NCI-H2196 treated with DMSO at 0.1 percent for 48 hours (cell line): Measurements from ENCODE around the gene CXorf65.
A peak's percentile ranks its signal among the peaks of the same experiment; 100 is the strongest.

Experiments used
- DNase-seq: peaks from one replicate; lab custom pipeline; 2025; ENCODE audit not compliant: unreplicated experiment; lab: John Stamatoyannopoulos, UW

The CXorf65 gene

DNA sequence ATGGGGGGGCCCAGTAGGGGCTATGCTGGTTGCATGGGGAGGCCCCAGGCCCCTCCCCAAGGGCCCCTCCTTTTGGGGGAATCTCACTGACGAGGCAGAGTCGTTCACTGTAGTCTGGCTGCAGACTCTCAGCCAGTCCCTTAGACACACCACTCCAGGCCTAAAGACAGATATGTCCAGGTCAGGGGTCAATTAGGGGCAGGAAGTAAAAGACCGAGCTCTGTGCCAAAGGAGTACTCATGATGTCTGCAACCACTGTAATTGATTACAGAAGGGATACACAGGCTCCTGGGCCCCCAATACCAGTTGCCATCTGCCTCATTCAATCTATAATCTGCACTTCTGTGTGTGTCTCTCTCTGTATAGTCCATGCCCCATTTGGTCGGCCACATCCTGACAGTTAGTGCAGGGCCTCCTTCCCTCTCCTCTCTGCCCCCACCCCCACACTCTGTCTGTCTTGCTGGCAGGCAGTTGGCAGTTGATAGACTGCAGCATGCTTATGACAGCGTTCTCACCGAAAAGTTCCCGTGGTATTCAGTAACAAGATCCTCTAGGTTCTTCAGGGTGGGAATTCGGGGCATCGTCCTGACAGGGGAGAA lies 1.3 kb upstream of the CXorf65 start:
- DNase-seq: no peak

DNA sequence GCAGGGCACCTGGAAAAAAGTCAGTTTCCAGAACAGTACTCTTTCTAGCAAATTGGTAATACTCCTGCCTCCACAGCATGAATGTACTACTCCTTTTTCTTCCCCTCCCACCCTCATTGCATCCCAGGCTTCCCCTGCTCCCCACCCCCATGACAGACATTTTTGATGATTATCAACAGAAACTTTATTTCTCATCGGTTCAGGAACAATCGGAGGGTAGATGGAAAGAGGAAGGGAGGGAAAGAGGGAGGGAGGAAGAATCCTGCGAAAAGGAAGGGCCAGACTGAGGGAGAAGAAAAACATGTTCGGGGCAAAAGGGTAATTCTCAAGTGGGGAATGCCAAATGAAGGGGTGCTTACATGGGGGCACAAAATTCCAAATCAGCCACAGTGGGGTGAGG lies 705 bp upstream of the CXorf65 start:
- DNase-seq: no peak

DNA sequence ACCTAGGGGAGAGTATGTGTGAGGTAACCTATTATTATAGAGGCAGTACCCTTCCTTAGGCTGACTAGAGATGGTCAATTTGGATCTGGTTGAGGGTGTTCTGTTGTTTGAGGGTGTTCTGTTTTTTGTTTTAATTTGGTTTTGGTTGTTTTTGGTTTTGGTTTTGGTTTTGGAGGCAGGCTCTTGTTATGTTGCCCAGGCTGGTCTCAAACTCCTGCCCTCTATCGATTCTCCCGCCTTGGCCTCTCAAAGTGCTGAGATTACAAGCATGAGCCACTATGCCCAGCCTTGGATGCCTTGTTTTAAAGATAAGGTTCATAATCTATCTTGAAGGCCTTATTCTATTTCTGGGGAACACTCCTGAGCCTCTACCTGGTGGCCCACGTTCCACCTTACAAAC lies 912 bp downstream of the CXorf65 start:
- DNase-seq: no peak

DNA sequence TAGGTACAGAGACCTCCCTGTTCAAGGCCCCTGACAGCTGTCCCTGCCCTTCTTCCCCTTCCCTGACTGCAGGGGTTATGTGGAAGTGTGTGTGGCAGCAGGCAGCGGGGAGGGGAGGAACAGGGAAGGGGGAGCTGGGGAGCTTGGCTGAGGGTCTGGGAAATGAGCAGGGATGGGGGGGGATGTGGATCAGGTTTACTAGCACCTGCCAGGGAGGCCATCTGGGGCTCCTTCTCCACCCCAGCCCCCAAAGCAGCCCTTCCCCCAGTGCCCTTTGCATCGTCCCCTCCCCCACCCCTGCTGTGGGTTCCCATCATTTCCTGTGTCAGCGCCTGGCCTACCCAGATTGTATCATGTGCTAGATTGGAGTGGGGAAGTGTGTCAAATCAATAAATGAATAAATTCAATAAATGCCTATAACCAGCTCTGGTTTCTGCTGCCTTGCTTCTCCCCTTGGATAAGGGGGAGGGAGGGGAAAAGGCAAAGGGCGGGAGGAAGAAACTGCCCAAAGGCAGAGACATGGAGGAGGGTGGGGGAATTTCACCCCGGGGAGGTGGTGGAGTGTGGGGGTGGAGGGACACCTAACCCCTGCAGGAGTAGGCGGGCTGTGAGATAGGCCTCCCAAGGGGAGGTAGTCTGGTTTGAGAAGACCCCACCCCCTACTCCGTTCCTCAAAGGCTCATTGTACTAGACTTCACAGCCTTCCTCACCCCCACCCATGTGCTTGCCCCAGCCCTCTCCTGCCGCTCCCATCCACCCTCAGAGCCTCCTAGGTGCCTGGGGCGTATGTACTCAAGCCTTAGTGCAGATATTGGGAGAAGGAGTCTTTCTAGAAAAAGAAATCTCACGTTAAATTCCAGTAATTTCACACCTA lies 3.2 kb downstream of the CXorf65 start:
- DNase-seq: no peak

DNA sequence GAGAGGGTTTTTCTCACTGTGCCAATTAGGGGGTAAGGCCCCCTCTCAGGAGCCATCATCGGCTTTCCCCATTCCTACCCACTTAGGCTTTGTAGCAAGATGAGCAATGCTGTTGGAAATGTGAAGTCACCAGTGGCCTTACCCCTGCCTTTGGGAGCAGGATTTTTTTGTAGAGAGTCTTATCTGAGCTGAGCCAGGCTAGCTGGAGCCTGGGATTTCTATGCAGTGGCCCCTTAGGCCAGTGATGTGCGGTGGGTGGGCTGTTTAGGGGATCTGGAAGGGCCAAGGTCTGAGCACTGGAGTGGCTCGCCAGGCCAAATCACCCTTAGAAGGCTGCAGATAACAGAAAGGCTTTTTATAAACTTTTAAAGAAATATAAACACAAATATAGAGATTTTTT lies 4.2 kb downstream of the CXorf65 start:
- DNase-seq: no peak

DNA sequence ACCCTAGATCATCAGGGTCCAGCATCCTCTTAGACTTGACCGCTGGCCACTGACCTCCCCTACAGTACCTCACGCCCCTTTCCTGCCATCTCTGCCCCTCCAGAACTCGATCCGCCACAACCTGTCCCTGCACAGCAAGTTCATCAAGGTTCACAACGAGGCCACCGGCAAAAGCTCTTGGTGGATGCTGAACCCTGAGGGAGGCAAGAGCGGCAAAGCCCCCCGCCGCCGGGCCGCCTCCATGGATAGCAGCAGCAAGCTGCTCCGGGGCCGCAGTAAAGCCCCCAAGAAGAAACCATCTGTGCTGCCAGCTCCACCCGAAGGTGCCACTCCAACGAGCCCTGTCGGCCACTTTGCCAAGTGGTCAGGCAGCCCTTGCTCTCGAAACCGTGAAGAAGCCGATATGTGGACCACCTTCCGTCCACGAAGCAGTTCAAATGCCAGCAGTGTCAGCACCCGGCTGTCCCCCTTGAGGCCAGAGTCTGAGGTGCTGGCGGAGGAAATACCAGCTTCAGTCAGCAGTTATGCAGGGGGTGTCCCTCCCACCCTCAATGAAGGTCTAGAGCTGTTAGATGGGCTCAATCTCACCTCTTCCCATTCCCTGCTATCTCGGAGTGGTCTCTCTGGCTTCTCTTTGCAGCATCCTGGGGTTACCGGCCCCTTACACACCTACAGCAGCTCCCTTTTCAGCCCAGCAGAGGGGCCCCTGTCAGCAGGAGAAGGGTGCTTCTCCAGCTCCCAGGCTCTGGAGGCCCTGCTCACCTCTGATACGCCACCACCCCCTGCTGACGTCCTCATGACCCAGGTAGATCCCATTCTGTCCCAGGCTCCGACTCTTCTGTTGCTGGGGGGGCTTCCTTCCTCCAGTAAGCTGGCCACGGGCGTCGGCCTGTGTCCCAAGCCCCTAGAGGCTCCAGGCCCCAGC lies 5.7 kb downstream of the CXorf65 start:
- no peak for DNase-seq

DNA sequence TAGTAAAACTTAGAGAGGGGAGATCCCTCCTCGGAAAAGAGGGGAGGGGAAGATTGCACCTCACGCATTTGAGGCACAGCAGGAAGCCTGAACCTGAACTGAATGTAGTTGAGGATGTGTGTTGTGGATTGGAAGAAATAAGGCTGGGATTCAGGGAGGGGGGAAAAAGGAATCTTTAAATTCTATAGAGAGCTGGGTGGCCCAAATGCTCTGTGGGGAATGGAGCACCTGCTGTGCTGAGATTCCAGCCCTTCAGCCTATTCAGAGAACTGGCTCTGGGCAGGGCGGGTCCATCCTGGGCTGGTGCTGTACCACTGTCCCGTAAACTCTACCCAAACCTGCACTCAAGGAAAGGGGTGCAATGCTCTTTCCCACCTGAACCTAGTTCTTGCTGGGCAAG lies 6.8 kb downstream of the CXorf65 start:
- no peak for DNase-seq

DNA sequence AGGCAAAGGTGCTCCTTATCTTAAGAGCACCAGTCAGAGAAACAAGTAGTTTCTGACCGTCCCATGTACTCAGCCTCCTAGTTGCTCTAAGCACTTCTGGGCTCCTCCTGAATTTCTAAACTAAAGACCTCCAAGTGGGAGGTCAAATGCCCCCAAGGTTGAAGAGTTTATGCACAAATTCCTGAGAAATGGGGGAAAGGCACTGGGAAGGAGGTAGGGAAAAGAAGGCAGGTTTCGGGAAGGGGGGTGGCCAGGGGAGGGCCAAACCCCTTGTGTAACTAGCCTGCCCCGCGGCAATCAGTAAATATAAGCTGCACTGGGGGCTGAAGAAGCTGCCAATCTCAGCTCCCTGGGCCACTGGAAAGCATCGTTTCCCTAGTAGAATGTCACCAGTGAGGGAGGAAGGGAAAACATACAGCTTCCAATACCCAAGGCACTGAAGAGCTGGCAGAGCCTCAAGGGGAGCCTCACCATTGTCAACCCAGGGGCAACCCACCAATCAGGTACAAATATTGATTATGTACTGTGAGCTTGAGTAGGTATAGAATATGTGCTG lies 7.5 kb downstream of the CXorf65 start:
- DNase-seq: no peak

DNA sequence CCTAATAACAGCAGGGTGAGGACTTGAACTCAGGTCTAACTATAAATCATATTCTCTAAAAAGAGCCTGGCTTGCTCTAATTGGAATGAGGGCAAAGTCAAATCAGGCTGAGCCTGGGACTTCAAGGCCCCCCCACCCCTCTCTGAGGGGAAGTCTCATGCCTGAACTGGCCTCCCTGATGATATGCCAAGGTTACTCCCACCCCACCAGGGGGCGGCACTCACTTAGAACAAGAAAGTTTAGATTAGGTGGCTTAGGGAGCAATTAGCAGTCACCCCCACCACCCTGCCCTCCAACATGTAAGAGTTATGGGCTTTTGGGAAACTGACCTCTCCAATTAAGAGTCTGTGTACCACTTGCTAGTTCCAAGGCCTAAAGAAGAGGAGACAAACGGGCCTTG lies 8.2 kb downstream of the CXorf65 start:
- DNase-seq: no peak

DNA sequence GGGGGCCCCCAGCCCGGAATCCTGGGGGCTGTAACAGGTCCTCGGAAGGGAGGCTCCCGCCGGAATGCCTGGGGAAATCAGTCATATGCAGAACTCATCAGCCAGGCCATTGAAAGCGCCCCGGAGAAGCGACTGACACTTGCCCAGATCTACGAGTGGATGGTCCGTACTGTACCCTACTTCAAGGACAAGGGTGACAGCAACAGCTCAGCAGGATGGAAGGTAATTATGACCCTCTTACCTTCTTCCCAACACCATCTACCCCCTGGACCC lies 9.8 kb downstream of the CXorf65 start:
- no peak for DNase-seq

DNA sequence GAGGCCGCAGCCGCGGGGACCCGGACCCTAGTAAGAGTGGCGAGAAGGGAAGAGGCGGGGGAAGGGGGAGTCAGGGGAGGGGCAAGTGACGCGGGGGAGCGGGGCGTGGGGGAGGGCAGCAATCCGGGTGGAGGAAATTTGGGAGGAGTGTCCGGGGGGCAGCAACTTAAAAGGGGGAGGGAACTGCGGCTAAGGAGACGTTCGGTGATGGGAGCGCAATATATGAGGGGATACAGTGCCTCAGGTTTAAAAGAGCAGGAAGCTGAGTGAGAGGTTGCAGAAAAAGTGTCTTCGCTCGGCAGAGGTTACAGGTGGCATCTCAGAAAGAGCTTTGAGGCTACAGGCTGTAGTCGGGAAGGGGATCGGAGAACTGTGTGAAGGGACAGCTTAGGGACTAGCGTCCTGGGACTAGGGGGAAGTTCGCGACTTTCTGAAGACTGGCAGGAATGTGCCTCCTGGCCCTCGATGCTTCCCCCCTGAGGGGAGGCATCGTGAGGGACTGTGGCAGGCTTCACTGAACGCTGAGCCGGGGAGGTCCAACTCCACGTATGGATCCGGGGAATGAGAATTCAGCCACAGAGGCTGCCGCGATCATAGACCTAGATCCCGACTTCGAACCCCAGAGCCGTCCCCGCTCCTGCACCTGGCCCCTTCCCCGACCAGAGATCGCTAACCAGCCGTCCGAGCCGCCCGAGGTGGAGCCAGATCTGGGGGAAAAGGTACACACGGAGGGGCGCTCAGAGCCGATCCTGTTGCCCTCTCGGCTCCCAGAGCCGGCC lies 10.4 kb downstream of the CXorf65 start:
- peak; percentile 37 for DNase-seq

DNA sequence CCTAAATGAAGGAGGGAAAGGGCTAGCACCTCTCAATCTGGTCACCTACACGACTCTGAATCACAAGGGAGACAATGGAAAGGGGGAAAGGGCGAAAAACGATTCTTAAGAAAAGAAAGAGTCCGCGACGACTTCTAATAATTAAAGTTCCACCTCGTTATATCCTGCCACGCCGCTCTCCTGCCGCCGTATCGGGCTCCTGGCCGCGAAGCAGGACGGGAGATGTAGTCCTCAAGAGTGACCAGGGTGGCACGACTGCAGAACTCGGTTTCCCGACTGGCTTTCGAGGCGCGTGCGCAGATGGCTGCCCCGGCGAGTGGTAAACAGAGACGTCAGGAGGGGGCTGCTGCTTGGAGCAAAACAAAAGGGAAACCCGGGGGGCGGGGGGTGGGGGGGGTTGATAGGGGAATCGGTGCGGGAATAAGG lies 11.0 kb downstream of the CXorf65 start, which contains the start of gene FOXO4:
TSS of gene FOXO4 (plus strand) at position 297 of the 426 bp plus-strand sequence. CDS start 678 bp downstream, outside the sequence.
- peak; percentile 63 for DNase-seq

DNA sequence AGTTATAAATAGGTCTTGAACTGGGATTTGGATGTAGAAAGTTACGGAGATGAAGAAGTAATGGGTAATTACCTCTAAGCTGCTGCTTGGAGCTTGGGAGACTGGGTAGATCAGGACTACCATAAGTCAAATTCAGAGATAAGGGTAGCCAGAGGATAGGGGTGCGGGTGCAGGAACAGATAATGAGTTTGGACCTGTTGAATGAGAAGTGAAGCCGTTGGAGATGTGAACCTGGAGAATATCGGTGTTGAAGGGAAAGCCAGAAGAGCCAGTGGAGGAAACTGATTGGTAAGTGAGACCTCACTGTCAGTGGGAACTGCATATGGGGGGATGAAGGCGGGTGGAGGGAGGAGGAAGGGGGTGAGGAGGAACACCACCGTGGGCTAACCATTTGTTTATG lies 11.5 kb downstream of the CXorf65 start:
- no peak for DNase-seq

DNA sequence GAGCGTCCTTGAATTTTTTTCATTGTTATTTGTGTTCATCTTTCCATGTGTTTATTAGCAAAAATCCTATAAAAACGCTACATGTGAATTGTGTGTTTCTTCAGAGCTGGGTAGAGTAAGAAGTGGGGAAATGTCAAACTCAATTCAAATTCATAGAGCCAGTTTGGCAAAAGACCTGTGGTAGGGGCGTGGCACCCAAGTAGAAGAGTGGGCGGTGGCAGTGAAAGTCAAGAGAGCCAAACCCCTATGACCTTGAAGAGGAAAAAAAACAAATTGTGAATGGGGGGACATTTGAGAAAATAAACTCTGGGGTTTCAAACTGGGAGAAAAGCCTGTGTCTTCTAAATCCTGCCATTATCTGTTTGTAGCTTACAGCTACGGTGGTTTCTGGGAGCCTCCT lies 15.3 kb downstream of the CXorf65 start:
- DNase-seq: no peak

DNA sequence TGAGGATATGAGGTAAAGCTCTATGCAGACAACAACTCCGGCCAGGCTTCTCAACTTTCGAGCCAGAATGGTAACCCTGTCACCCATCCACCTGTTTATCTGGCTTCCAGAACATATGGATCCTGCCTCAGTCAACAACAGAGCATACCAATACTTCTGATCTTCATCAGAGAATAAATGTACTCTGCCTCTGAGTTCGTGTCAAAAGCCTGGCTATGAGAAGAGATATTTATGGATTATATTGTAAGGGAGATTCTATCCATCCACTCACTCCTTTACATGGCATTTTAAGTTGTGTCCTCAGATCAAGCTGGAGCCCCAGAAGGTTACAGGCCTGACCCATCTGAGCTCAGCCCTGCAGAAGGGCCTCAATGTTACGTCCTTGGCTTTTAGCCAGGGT lies 20.6 kb downstream of the CXorf65 start:
- DNase-seq: no peak

DNA sequence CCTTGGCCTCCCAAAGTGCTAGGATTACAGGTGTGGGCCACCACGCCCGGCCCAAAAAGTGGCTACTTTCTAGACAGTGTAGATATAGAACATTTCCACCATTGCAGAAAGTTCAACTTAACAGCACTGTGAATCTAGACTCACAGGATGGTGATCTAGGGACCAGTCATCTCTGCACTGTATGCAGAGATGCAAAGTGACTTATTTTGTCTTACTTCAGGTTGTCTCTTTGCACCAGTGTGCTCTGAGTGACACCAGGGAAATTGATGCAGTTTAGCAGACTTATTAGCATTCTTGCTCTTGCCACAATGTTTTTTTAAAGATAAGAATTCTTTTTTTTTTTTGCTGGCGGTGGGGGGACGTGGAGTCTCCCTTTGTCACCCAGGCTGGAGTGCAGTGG lies 23.7 kb downstream of the CXorf65 start:
- no peak for DNase-seq

DNA sequence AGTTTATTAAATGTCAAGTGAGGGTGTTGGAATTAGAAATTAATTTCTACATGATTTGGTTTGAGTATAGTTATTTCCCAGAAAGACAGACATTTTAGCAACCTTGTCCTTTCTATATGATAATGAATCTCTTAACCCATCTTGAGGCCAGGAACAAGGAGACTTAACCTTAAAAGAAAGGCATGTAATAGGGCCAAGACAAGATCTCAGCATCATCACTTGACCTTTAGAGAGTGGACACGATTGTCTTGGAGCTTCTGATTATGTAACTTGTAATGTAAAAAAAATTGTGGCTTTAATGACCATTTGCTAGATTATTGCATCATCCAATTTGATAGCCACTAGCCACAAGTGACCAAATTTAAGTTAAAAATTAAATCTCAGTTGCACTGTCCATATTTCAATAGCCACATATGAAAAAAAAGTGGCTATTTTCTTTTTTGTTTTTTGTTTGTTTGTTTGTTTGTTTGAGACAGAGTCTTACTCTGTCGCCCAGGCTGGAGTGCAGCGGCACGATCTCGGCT lies 24.4 kb downstream of the CXorf65 start:
- no peak for DNase-seq

DNA sequence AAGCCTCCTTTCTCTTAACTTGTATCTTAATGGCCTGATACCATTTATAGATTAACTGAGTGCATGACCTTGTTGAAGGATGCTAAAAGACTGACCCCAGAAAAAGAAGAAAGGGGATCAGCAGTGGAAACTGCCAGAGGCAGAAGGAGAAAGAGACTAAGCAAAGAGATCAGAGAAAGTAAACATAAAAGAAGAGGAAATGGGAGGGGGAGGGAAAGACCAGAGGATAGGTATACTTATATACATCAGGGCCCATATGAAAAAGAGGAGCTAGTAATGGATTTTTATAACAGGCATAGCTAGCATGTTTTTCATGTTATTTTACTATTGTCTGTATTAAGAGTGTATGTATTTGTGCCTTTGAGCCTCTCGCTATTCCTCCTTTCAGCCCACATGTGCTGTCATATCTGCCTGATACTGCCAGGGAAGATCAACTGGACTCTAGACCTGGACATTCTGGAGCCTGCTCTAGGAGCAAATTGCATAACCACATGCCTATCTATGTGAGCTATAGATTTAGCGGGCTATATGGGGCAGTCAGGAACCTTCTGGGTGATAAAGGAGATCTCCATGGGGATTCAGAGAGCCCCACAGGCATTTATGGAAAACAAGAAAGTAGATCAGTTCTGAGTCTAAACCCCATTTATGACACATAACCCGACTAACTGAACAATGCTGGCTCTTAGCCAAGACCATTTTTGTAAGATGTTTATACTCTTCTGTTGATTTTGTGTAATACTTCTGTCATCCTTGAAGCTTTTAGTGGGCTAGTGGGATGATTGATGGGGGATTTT lies 25.0 kb downstream of the CXorf65 start:
- DNase-seq: no peak

DNA sequence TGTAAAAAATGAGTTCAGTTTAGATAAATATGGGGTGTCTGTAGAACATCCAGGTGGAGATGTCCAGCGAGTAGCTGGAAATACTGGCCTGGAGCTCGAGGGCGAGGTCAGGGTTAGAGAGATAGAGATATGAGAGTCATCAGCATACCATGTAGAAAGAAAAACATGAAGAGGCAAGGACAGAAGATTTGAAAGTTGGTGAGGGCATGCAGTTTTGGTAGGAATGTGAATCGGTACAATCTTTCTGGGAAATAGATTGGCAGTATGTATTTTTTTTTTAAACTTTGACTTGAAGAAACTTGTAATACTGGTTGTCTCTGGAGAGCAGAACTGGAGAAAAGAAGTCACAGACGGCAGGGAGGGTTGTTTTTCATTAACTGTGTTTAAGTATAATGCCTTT lies 36.0 kb downstream of the CXorf65 start:
- DNase-seq: no peak
